AG08396 (cell line): Measurements from ENCODE around the gene SPECC1.
"Not testable (repeated sequence)": the region's sequence is repeated elsewhere in the genome, so short reads cannot be mapped to it uniquely, and the experiment has no call there.

Experiments
- DNase-seq: peaks from one replicate; pipeline ENCODE4 v3.0.0; 2012; ENCODE audit warnings: low spot score, mixed read lengths

SPECC1 gene

GRCh38 chr17:20127360-20128035 lies 118.3 kb downstream of the SPECC1 start:
- DNase-seq, result no peak

GRCh38 chr17:20128036-20128667 lies 119.0 kb downstream of the SPECC1 start:
- DNase-seq, result peak; percentile 83

- DNase-seq, result no peak
Measured at GRCh38 chr17:20133517-20133916, 124.4 kb downstream of the SPECC1 start.

- no peak for DNase-seq
Measured at GRCh38 chr17:20141198-20141972, 132.2 kb downstream of the SPECC1 start.

DNA sequence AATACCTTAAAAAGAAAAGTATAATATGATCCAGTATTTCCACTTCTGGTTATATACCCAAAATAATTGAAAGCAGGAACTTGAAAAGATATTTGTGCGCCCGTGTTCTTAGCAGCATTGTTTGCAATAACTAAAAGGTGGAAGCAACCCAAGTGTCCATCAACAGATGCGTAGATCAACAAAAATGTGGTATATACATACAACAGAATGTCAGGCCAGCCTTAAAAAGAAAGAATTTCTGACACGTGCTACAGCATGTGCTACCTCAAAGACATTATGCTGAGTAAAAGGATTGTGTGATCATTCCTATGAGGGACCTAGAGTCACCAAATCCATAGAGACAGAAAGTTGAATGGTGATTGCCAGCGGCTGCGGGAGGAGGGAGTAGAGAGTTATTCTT lies 133.1 kb downstream of the SPECC1 start:
- no peak for DNase-seq

DNA sequence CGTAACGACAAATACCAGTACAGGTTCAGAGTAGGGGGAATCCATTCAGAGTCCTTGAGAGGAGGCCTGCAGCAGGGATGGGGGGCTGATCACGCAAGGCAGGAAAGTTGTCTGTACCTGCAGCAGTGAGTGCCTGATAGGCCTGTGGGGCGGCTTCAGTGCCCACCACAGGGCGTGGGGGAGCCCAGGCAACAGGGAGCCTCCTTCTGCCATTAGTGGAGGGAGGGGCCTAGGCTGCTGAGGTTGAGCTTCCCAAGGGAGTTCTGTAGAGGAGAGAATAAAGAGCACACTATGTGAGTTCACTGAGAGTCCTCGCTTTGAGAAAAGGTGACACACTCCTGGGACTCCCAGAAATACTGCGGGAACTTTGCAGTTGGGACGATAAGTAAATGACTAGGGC lies 134.6 kb downstream of the SPECC1 start:
- DNase-seq, result no peak

DNA sequence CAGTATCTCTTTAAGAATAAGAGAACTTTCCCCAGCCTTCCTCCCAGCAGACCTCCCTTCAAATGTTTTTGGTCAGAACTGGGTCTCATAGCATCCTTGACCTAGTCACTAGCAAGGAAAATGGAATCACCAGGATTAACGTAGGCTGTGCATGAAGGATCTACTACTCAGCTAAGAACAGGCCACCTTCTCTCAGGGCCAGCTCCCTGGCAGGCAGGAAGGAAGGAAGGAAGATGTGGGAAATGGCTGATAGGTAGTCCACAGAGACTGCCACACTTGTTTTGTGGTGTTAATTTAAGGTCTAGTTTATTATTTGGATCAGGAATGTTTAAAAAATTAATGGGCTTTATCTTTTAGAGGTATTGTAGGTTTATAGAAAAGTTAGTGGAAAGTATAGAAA lies 136.4 kb downstream of the SPECC1 start:
- DNase-seq, result no peak

DNA sequence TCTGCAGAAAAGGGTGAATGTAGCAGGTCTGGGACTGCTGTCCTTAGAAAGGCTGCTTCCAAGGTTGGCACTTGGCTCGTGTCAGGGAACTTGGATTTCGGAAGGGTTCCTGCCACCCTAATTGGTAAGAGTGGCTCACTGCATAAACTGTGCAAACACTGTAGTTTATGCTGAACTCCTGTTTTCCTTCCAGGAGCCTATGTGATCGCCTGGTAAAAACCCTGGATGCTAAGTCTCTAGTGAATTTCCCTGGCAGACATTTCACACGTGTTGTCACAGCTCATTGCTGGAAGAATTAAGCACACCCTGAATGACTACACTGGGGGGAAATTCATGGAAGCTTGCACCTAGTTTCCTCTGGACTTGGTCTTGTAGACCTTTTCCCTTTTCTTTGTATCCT lies 140.1 kb downstream of the SPECC1 start:
- no peak for DNase-seq

DNA sequence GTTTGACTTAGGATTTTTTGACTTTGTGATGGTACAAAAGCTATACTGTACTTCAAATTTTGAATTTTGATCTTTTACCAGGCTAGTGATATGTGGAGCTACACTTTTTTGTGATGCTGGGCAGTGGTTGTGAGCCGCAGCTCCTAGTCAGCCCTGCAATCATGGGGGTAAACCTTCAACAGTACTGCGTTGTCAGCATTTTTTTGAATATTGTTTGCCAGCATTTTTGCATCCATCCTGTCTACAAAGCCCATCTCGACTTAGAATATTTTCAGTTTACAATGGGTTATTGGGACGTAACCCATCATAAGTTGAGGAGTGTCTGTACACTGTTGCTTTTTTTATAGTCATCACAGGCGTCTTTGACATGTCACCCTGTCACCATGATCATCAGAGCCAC lies 142.0 kb downstream of the SPECC1 start:
- no peak for DNase-seq

DNA sequence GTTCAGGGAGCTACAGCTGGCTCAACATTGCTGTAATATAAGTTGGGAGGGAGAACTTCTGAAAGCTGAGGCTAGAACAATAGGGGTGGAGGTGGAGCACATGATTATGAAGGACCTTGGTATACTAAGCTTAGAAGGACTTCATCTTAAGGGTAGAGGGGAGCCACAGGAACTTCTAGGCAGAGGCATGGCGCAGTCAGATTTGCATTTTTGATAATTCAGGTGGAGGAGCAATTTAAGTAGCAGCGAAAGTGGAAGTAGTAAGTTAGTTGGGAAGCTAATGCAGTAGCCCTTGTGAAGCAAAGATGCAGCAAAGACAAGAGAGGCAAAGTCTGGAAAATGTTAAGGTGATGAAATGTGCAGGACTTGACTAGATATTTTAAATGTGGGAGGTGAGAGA lies 144.1 kb downstream of the SPECC1 start:
- no peak for DNase-seq

- DNase-seq, result no peak
Measured at GRCh38 chr17:20154286-20155000, 145.3 kb downstream of the SPECC1 start.

GRCh38 chr17:20155258-20156195 lies 146.4 kb downstream of the SPECC1 start:
- peak; percentile 96 for DNase-seq

- DNase-seq, result peak; percentile 71
Measured at GRCh38 chr17:20156196-20157000, 147.2 kb downstream of the SPECC1 start.

DNA sequence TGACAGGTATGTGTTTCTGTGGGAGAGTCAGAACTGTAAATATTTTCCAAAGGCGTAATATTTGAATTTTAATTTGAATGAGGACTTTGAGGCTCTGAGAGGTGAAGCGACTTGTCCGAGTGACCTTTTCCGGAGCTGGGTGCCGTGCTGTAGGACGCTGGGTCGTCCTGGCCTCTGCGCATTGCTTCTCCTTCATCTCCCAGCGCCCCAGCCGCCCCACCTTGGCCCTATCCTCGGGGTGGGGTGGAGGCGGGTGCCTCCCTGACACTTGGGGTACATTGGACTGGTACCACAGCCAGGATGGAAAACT lies 147.8 kb downstream of the SPECC1 start:
- DNase-seq, result no peak

- DNase-seq, result no peak
Measured at GRCh38 chr17:20158580-20158979, 149.4 kb downstream of the SPECC1 start.

DNA sequence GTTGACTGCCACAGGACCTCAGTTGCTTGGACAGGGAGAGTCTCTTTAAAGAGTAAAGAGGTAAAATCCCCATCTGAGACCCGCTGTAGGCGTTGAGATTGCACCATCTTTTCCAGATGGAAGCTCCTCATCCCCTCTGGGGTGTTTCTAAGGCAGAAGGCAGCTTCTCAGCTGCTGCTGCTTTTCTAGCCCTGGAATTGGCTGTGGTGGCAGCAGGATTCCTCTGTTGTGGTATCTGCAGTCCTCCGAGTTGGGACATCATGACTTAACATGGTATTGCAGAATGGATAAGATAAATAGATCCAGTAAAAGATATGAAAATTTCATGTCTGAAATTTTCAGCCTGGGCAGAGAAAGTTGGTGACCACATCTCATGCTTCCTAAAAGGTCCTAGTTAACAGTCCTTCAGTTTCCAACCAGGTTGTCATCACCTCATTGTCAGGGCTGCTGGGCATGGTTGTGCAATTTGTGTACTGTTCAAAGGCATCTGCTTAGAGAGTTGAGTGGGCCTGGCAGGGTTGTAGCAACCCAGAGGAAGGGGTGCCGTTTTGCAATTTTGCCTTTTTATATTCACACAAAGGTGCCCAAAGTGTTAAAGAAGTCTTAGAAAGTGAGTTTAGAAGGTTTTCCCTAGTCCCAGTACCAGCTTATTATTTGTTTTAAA lies 150.4 kb downstream of the SPECC1 start:
- no peak for DNase-seq

- DNase-seq, result not testable (repeated sequence)
Measured at GRCh38 chr17:20165516-20165915, 156.4 kb downstream of the SPECC1 start.

DNA sequence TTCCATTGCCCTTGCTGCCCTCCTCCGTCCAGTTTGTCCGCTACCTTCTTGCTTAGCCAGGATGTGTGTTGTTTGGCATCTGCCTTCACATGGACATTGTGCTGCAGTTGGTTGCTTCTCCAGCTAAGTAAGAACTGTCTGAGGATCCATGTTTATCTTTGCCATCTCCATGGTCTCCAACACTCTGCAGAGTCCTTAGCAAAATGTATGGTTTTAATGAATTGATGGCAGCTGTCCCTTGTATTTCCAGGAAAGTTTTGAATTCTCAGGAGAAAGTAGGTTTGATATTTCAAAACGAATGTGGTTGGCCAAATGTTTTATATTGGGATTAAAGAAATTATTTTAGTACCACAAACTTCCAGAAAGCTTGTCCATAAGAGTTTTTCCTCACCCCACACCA lies 160.9 kb downstream of the SPECC1 start:
- DNase-seq, result no peak

- DNase-seq, result no peak
Measured at GRCh38 chr17:20171741-20172365, 162.7 kb downstream of the SPECC1 start.

DNA sequence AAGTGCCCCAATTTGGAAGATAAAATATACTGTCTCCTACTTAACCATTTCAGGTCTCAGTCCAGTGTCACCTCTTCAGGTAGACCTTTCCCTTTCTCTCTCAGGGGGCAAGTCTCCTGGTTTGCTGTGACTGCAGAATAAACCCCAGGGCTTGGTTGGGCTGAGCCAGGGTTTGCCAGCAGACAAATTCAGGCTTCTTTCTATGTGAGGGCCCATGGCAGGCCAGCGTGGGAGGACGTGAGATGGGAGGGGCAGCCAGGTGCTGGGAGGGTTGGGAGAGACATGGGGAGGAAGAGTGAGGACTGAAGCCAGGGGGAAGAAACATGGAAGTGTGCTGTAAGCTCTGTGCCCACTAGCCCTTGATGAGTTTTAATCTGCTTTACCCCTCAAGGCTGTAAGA lies 163.2 kb downstream of the SPECC1 start:
- no peak for DNase-seq
